GM03348 (cell line): ENCODE measurements around the gene GATD1.

Experiments used
- DNase-seq: peaks from one replicate; pipeline ENCODE4 v3.0.0; 2012; ENCODE audit warnings: low spot score

The GATD1 gene

DNA sequence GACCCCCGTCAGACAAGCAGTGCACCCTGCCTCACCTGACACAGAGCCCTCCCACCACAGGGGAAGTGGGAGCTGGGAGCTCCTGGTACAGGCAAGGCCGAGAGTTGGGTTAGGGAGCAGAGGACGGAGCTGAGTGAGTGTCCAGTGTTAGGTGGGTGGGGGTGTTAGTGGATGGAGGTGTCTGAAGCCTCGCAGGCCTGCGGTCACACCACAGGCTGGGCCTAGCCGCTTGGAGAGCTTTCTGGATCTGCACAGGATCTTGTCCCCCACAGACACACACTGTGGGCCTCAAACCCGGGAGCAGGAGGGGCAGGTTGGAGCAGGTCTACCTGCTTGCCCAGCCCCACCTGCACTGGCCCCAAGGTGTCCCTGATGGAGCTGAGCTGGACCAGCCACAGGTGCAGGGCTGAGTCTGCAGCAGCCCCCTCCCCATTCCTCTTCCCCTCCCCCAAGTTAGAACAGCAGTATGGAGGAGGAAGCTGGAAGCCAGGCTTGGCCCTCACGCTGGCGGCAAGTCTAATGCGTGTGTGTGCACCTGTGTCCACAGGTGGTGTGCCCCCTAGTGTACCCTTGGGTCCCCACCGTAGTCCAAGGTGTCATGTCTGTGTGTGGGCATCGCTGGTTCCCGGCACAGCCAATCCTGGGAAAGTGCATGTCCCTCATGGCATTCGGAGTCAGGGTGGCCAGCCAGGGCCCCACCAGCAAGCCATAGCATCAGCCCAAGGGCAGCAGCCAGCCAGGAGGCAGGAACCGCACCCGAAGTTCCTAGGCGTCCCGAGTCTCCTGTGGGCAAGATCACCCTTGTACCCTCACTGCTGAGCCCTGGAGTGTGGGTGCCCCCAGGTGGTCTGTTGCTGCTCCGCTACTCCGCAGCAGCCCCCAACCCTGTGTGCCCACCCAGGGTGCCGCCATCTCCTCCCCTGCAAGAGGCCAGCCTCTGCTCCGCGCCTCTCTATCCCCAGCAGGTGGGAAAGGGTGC lies 2.0 kb upstream of the GATD1 start:
- DNase-seq = no peak

DNA sequence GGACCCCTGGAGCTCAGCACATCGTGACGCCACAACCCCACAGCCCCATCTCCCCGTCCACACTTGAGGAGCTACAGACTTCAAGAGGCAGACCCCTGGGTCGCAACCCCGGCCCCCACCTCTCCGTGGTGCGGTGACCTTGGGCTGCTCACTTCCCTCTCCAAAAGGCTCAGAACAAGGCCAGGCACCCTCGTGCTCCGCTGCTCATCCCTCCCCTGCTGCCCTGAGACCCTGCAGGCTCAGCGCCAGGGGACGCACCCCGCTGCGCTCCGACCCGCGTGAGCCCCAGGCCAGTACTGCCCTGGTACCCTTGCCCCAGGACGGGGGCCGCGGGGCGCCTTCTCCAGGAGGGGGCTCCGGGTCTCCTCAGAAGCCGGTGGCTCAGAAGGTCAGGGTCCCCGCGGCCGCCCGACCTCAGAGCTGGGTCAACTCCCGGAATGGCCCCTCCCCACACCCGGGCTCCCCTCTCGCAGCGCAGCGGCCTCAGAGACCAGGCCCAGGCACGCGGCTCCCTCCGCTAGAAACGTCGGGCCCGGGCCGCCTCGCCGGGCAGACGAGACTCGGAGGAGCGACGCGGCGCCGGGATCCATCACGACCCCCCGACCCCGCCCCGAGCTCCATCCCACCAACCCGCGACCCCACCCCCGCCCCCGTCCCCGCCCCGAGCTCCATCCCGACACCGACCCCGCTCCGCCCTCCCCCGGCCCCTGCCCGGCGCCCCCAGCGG lies 563 bp downstream of the GATD1 start:
- no peak for DNase-seq

DNA sequence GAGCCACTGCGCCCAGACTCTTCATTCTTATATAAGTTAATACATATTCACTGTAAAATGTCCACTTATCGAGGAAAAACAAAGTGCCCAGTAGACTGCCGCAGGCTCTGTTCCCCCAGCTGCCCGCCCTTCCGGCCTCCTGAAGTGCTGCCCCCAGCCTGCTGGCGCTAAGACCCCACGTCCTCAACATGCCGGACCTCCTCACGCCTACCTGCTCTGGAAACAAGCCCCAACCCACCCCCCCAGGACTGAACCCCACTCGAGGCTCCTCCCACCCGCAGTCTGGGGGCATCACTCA lies 1.1 kb downstream of the GATD1 start:
- DNase-seq = no peak

DNA sequence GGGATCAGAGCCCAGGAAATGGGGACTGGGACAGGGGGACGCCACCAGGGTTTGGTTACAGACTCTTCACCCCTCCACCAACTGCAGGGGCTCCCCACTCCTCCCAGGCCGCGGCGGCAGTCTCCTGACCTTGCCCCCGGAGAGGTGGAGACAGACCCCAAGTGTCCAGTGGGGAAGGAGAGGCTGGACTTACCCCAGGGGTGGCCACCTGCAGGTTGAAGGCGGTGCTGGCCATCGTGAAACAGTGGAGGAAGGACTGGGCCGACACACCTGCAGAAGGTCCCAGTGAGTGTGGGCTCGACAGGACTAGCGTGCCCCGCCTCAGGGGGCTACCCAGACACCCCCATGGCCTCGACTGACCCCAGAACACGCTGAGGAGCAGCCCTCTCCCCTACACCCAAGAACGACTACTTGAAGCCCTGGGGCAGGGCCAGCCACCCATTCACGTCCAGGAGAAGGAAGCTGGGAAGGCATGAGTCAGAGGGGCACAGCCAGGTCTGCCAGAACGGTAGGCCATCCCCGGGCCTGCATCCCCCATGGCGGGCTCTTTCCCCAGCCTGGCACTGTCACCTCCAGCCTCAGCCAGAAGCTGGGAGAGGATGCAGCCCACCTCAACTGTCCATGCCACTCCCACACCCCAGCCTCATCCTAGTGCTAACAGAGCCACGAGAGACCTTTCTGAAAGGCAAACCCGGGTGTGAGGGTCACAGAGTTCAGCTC lies 2.3 kb downstream of the GATD1 start:
- peak; percentile 53 for DNase-seq

DNA sequence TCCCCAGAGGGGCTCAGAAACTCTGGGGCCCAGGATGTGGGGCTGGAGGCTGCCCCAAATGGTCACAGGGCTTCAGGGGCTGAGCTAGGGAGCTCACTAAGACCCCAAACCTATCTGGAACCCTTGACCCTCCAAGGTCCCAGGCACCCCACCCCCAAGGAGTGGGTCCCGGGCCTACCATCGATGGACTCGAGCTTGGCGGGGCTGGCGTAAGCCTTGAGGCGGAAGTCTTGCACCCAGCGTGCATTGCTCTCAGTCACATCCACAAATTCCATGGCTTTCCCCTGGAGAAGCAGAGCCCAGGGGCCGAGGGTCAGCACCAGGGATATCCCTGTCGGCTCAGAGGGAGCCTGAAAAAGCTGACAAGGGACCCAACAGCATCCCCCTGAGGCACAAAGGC lies 3.5 kb downstream of the GATD1 start:
- no peak for DNase-seq

DNA sequence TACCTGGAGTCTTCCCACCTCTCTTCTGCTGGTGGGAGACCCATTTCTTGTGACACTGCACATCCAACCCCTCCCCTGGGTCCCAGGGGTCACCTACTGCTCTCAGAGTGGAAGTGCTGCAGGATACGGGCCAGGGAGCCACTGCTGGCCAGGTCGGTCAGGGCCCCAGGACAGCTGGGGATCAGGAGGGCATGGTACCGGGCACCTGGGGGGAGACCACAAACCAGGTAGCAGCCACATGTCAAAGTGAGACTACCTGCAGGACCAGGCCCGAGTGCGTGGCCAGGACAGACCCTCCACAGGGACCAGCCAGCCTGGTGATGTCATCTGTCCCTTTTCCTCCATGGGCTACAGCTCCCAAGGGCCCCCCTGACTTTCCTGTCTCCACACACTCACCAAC lies 3.9 kb downstream of the GATD1 start:
- no peak for DNase-seq

DNA sequence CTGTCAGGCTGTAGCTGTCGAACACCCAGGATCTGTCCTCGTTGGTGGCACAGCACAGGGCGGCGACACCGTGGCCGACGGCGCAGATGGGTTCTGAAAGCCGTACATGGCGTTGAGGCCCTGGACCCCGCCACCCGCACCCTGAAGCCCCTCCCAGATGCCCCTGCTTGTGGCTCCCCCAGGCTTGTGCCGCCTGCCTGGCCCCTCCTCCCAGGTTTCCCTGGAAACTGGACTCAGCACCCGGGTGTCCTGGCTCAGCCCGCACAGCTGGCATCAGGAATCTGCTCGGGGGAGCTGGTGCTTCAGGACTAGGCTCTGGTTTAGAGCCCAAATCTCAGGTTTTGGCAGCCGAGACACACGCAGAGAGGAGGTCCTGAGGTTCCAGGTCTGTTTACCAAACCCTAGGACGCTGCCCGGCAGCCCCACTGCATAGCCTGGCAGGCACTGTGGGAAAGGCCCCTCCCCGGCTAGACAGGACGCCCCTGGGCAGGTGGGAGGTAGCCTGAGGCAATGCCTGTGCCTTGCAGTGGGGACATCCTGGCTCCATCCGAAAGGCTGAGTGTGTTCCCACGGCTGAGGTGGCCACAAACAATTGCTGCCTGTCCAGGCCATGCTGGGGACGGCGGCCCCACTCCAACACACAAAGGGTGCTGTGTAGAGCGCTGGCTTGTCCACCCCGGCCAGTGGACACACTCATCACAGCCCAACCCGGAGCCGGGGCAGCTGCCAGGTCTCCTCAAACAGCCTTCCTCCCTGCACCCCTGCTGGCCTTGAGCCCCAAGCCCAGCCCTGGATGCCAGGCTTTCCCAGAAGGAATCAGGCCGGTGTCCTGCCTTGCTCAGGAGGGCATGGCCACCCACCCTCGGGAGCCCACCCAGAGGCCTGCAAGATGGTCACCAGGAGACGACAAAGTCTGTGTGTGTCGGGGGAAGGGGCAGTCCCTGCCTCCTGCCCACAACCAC lies 4.6 kb downstream of the GATD1 start:
- no peak for DNase-seq

DNA sequence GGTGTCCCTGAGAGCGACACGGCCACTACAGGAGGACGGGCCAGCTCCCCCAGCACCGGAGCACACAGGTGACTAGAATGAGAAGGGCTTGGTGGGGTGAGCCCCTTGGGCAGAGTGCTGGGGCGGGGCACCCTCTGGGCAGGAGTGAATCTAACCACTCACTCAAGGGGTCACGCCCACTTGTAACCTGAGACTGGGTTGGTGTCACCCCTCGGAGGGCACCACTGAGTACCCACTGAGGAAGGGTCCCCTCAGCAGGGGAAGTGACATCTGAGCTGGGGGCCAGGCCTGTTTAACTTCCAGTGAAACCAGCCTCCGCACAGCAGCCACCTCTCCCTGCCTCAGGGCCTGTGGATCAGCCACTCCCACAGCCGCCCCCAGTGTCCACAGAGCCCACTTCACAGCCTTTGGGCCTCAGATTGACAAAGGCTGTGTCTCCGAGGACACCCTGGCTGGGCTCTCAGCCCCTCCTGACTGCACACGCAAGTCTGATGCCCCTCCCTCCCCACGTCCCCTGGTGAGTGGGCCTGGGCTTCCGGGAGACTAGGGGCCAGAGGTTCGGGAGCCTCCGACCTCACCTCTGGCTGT lies 5.6 kb downstream of the GATD1 start:
- DNase-seq = no peak

DNA sequence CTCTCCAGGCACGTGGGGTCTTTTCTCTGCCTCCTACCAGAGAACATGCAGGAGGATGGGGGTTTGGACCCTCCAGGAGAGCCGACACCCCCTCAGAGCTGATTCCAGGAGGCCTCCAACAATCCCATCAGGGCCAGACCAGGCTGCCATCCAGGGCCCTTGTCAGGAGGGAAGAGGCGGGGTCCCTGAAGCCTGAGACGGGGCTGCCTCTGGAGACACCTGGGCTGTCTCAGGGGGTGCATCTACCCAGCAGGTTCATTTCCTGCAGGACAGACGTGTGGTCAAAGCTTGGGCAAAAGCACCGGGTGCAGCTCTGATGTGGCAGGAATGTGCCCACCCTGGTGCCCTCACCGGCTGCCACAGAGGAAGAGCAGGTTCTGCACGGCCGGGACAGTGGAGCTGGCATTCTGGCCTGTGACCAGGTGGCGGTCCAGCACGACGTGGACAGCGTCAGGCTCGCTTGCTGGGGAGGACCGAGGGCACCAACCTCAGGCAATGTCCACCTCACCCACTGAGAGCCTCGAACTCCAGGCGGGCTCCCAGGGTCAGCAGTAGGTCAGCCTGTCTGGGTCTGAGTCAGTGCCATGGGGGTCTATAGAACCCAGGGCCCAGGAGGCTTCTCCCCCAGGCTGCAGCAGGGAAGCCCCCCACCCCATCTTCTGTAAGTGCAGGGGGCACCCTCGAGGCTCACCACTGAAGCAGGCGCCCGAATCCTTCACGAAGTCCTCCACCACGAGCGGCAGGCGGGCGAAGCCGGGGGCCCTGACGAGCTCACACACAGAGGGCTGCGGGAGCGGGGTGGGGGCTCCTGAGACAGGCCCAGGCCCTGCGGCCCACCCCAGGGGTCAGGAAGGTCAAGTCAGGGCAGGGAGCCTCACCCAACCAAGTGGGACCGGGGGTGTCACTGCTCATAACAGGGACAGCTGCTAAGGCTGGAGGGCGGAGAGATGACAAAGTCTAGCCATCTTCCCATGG lies 6.4 kb downstream of the GATD1 start:
- no peak for DNase-seq

DNA sequence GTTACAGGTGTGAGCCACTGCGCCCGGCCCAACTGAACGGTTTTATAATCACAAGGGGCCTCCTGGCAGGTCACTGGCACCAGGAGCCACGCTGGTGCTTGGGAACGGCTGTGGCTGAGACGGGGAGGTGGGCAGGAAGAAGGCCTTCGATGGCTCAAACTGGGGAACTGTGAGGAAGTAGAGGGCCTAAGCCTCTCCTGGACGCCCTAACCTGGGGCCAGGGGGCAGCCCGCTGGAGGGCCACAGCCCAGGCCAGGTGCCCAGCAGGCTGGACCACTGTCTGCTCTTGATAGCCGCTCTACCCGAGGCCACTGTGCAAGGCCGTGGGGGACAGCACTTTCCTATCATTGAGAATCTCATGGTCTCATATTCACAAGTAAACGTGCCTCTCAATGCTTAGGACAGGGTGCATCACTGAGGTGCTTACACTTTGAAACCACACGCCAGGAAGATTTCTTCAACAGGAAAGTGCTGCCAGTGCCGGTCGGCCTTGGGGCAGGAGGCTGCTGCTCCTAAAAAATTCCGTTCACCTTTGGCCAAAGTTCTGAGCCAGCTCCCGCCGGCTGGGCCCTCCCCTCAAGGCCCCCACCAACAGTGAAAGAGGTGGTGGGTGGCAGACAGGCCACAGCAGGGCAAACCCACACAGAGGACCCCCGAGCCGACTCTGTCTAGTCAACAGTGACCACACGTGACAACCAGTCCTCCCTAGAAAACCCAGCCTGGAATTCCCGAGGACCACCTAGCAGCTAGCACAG lies 7.2 kb downstream of the GATD1 start:
- DNase-seq = no peak

DNA sequence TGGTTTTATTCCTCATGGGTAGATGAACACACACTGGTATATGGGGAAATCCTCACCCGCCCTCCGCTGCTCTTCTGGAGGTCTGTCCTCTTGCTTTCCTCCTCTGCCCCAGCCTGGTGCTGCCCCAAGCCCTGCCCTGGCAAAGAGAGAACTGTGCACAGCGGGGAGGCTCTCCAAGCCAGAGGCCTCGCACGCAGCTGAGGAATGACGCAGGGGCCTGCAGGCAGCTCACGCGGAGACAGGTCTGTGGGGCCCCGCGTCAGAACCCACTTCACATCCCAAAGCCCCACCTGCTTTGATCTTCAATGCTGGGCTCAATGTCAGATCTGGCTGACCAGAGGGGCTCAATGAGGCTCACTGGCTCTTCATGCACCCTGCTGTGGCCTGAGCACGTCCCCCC lies 10.0 kb downstream of the GATD1 start:
- no peak for DNase-seq

DNA sequence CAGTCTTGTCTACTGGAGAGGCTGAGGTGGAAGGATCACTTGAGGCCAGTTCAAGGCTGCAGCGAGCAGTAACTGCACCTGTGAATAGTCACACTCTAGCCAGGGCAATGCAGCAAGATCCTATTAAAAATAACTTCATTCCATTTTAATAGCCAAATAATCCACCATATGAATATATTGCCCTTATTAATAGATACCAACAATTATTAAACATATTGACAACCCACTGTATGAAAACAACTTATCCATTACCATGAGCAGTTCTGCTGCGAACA lies 10.4 kb downstream of the GATD1 start:
- DNase-seq = no peak

DNA sequence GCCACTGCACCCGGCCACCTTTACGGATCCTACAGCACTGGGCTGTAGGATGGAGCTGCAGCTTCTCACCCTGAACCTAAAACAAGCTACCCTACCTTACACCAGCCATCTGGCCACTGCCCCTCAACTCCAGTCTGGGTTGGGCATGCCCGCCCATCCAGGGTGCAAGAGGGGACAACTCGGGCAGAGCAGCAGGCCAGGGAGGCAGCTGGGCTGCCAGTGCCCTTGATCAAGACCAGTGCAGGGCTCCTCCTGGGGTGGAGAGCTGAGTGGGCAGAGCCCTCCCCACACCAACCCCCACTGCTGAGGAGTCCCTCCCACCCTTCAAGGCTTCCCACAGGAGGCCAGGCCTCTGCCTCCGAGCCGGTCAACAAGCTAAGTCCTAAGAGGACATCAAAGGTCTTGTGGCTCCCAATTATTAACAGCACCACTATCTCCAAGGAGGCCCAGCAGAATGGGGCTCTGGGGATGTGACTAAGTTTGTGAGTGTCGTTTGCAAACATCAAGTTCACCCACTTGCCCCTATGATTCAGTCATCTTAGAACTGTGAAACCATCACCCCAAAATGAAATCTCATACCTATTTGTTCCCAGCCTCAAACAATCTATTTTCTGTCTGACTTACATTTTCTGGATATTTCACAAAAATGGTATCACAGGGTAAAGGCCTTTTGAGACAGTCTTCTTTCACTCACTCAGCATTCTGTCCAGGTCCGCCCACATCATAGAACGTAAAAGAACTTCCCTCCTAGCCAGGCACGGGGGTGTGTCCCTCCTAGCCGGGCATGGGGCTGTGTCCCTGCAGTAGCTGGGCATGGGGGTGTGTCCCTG lies 11.0 kb downstream of the GATD1 start:
- no peak for DNase-seq

DNA sequence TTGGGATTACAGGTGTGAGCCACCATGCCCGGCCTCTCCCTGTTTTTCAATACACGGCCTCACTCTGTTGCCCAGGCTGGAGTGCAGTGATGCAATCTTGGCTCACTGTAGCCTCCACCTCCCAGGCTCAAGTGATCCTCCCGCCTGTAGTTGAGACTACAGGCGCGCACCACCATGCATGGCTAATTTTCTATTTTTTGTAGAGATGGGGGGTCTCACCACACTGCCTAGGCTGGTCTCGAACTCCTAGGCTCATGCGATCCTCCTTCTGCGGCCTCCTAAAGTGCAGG lies 11.5 kb downstream of the GATD1 start:
- DNase-seq = no peak

DNA sequence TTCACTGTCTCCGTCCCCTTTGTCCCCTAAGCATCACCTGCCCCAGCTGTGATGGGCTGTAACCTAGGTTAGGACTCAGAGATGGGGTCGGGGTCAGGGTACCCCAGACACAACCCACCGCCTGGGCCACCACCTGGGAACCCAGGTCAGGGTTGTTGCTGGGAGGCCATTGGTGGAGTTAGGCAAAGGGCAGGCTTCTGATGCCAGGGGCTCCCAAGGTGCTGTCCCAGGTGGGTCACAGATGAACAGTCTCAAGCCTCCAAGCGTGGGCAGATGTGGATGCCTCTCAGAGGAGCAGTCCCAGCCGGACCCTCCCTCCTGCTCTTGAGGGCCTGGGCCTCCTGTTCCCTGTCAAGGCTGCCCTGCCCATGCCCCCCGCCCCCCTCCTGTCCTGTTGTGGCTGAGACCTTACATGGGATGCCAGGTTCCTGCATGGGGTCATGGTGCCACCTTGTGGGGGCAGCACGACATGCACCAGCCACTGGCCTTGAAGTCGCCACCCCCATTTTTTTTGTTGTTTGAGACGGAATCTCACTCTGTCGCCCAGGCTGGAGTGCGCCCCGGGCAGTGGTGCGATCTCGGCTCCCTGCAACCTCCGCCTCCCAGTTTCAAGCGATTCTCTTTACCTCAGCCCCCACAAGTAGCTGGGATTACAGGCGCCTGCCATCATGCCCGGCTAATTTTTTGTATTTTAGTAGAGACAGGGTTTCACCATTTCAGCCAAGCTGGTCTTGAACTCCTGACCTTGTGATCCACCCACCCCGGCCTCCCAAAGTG lies 12.1 kb downstream of the GATD1 start:
- peak; percentile 68 for DNase-seq

DNA sequence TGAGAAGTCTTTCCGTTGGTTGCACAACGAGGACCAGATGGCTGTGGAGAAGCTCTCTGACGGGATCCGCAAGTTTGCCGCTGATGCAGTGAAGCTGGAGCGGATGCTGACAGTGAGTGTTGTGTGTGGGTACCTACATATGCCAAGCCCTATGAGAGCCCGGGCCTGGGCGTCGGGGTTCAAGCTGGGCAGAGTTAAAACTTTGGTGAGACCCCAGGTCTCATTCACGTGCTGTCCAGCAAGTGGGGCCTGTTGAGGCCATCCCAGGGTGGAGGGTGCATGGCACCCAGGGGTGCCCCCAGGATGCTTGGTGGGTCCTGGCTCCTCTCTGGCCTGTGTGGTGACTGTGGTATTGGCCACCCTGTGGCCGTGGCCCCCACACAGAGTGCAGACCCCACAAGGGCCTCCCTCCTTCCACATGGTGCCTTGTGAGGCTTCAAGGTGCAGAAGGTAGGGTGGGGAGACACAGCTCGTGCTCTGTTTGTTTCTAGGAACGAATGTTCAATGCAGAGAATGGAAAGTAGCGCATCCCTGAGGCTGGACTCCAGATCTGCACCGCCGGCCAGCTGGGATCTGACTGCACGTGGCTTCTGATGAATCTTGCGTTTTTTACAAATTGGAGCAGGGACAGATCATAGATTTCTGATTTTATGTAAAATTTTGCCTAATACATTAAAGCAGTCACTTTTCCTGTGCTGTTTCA lies 12.8 kb downstream of the GATD1 start:
- no peak for DNase-seq

DNA sequence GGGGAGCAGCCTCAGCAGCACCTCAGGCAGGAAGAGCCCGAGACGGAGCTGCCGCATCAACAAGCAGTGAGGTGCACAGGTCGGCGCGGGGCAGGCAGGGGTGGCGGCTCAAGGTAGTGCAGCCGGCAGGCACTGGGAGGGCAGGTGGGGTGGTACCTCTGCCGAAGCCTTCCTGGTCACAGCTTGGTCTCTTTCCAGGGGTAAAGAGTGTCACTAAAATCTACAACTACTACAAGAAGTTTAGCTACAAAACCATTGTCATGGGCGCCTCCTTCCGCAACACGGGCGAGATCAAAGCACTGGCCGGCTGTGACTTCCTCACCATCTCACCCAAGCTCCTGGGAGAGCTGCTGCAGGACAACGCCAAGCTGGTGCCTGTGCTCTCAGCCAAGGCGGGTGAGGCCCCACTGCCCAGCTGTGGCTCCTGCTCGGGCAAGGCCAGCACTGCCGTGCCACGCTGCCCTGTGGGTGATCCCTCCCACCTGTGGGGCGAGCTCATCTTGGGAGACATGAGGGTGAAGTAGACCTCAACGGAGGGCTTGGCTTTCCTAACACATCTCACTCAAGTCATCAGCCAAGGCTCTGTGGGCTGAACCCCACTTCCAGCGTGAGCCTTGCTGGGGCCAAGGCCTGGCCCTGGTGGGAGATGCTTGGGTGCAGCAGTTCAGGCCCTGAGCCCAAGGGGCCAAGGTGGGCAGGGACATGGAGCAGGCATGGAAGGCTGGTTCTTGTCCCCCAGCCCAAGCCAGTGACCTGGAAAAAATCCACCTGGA lies 13.6 kb downstream of the GATD1 start:
- no peak for DNase-seq
